NCI-H1694 treated with DMSO at 0.1 percent for 48 hours (cell line): ENCODE data around the gene SPOP.

Source experiments
- DNase-seq: peaks from one replicate; lab custom pipeline; 2025; lab: John Stamatoyannopoulos, UW

Gene SPOP

GRCh38 chr17:49549691-49550678 lies 127.9 kb downstream of the SPOP start:
- no peak for DNase-seq

GRCh38 chr17:49549311-49549605 lies 128.6 kb downstream of the SPOP start:
- no peak for DNase-seq
